Mammary epithelial cell (primary cell): ENCODE data around the gene TNFAIP3.

ENCODE experiments used
- EZH2 ChIP-seq: IDR thresholded peaks from 2 replicates; pipeline ENCODE4 v1.6.1; 2012; ENCODE audit warnings: low read length, inconsistent platforms, borderline replicate concordance
- TF ChIP-seq, protein P1 (sequence below), 2 donors: IDR thresholded peaks in 1 of 2; conservative IDR thresholded peaks in 1 of 2; 2 replicates each; pipeline ENCODE4 v1.5.1; 2011 to 2012; ENCODE audit warnings: inconsistent platforms in 2 of 2, low read length in 2 of 2, mild to moderate bottlenecking in 2 of 2, control low read depth in 1 of 2, low read depth in 1 of 2; ENCODE audit not compliant: insufficient read depth in 1 of 2; ENCODE audit errors: extremely low read depth in 1 of 2

DNA sequence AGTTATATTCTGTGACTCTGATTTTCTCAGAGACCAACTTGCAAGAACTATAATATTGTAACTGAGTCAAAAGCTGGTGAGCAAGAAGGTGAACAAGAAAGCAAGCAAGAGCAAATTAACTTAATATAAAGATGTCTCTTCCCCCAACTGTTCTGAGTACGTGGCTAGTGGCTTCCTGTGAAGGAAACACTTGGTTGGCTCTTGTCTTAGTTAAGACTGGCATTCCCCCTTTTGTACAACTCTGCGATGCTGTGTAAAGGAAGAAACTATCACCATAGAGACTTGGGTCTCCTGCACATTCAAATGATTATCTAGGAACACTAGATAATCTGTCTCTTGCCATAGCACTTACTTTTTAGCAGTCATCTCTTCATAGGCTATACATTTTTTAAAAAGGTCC, 47.3 kb upstream of the TNFAIP3 start:
- TF ChIP-seq, protein P1, sequence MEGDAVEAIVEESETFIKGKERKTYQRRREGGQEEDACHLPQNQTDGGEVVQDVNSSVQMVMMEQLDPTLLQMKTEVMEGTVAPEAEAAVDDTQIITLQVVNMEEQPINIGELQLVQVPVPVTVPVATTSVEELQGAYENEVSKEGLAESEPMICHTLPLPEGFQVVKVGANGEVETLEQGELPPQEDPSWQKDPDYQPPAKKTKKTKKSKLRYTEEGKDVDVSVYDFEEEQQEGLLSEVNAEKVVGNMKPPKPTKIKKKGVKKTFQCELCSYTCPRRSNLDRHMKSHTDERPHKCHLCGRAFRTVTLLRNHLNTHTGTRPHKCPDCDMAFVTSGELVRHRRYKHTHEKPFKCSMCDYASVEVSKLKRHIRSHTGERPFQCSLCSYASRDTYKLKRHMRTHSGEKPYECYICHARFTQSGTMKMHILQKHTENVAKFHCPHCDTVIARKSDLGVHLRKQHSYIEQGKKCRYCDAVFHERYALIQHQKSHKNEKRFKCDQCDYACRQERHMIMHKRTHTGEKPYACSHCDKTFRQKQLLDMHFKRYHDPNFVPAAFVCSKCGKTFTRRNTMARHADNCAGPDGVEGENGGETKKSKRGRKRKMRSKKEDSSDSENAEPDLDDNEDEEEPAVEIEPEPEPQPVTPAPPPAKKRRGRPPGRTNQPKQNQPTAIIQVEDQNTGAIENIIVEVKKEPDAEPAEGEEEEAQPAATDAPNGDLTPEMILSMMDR (conservative IDR thresholded peaks at IDR 0.05 in 1 of 2, IDR thresholded peaks at IDR 0.05 in 1 of 2; ENCODE audit: extremely low read depth in 1 of 2, insufficient read depth in 1 of 2, low read depth in 1 of 2, low read length in 2 of 2), result no peak
- no peak for TF ChIP-seq EZH2
